Activated CD8-positive, alpha-beta memory T cell treated with anti-CD3 and anti-CD28 coated beads, Interleukin-2, amount 10 ng/mL, durations not matched to agents 7 days and 5 days (primary cell): ENCODE measurements around the gene SMG9. TPM values are rescaled to one million over a fixed set of nuclear protein-coding genes. Genes with fewer than 3 reads are reported as not detected.
A peak's percentile ranks its signal among the peaks of the same experiment; 100 is the strongest.

Source experiments
- ATAC-seq: fragments of 150-1000 bp; cut with Tn5 transposase; one replicate; pipeline ENCODE4 v1.10.0; 2021; ENCODE audit warnings: moderate library complexity
- CTCF ChIA-PET: fragments of 350-600 bp; sonication (Branson Sonifier 250); formaldehyde crosslinking; loops from one replicate; lab custom pipeline; 2021; ENCODE audit warnings: antibody characterized with exemption; lab: Charles Lee
- DNase-seq: peaks from one replicate; pipeline ENCODE4 v3.0.0-alpha.2; 2020
- H3K27ac Mint-ChIP-seq: one replicate; pipeline ENCODE4 v1.8.0; 2021; ENCODE audit warnings: mild to moderate bottlenecking, mixed read lengths
- H3K27me3 Mint-ChIP-seq: one replicate; pipeline ENCODE4 v1.8.0; 2021; ENCODE audit warnings: mixed read lengths
- H3K36me3 Mint-ChIP-seq: one replicate; pipeline ENCODE4 v1.8.0; 2021; ENCODE audit warnings: mild to moderate bottlenecking, mixed read lengths
- H3K4me1 Mint-ChIP-seq: one replicate; pipeline ENCODE4 v1.8.0; 2021; ENCODE audit warnings: mixed read lengths
- H3K4me3 Mint-ChIP-seq: one replicate; pipeline ENCODE4 v1.8.0; 2021; ENCODE audit warnings: mild to moderate bottlenecking, moderate library complexity, mixed read lengths
- H3K9me3 Mint-ChIP-seq: one replicate; pipeline ENCODE4 v1.8.0; 2022; ENCODE audit warnings: low read depth, mixed read lengths
- total RNA-seq, 2 experiments: library from RNA; stranded (reverse); gene quantifications; one replicate each; pipeline ENCODE4 v1.2.3, GENCODE V29; 2021

Gene SMG9
- 10 to 100 TPM; 62.3 to 74.7 TPM for total RNA-seq

GRCh38 chr19:43754503-43755255, at the start of gene SMG9:
SMG9 (minus strand) TSS chr19:43754962; CDS start chr19:43750741, 4,221 bp downstream.
- Mint-ChIP-seq H3K4me1 (peaks cover 65% of the 10 kb centered on the region), H3K36me3 (peaks cover 33% of the 10 kb centered on the region), H3K27me3 (no peaks in the 10 kb centered on the region), H3K4me3 (peak within 1 kb of the TSS; percentile 89), H3K27ac (peak within 1 kb of the TSS; percentile 98), H3K9me3 (no peaks in the 10 kb centered on the region)
- CTCF ChIA-PET = interaction anchor here (1.2 to 8.8 kb wide), 8 partner anchors 9 to 200 kb away, joined by 4 to 116 read pairs (median 8); partner anchors contain the start of gene KCNN4
- DNase-seq = peak; percentile 98
- peak; percentile 87 for ATAC-seq

DNA sequence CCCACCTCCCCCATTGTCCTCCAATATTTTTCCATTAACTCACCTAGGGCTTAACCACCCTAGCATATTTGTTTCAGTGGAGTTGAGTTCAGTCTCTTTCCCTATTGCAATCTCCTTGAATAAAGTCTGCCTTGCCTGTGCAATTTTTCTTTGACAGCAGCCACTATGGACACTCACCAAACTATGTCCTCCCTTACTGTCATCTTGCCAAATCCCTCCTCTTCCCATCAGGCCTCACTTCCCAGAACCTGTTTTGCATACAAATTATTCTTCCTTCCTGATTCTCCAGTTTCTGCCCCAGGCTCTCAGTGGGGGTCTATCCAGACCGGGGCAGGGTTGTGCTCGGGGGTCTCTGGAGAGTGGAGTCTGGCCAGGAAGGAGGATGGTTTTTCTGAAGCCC, 49.7 kb upstream of the SMG9 start:
- DNase-seq (no peak), ATAC-seq (no peak)
- Mint-ChIP-seq H3K36me3 (no peaks in the 10 kb centered on the region), H3K9me3 (no peaks in the 10 kb centered on the region), H3K27me3 (peaks cover 23% of the 10 kb centered on the region), H3K4me3 (no peak overlapping the region), H3K27ac (no peak overlapping the region), H3K4me1 (no peaks in the 10 kb centered on the region)
- CTCF ChIA-PET = no interaction called here

DNA sequence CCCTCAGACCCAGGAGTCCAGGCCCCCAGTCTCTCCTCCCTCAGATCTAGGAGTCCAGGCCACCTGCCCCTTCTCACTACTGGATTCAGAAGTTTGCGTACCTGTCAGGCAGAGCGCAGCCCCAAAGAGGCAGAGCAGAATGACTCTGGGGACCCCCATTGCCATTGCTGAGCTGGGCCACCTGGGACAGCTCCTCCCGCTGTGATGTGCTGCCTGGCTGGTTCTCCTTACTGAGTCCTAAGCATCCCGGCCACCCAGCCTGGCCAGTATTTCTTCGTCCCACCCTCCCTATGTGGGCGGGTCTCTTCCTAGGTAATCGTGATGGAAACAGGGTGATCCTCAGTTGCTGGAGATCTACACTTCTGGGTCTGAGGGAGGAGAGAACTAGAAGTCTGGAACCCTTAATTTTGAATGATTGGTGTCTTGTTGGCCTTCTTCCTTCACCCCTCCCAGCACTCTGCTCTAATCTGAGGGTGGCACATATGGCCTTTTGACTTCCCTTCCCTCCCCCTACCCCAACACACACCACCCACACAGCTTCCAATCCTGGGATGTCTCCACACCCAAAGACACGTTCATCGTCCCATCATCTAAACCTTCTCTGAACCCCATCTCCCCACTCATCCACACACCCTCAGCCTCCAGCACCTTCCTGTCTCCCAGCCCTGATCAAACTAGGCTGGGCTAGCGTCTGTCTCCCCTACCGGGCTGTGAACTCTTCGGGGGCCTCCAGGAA, 47.6 kb upstream of the SMG9 start, which contains the start of gene LYPD5:
Gene LYPD5 (minus strand): TSS at position 232 of the 736 bp plus-strand sequence. CDS start 67 bp downstream, at position 165.
- no peak for DNase-seq
- peaks cover 15% of the 10 kb centered on the region for H3K27me3 Mint-ChIP-seq
- no peaks in the 10 kb centered on the region for H3K36me3 Mint-ChIP-seq
- no peak for ATAC-seq
- CTCF ChIA-PET = no interaction called here
- no peak within 1 kb of the TSS for H3K27ac Mint-ChIP-seq
- H3K4me3 Mint-ChIP-seq = no peak within 1 kb of the TSS
- peaks cover 8% of the 10 kb centered on the region for H3K4me1 Mint-ChIP-seq
- H3K9me3 Mint-ChIP-seq = no peaks in the 10 kb centered on the region

DNA sequence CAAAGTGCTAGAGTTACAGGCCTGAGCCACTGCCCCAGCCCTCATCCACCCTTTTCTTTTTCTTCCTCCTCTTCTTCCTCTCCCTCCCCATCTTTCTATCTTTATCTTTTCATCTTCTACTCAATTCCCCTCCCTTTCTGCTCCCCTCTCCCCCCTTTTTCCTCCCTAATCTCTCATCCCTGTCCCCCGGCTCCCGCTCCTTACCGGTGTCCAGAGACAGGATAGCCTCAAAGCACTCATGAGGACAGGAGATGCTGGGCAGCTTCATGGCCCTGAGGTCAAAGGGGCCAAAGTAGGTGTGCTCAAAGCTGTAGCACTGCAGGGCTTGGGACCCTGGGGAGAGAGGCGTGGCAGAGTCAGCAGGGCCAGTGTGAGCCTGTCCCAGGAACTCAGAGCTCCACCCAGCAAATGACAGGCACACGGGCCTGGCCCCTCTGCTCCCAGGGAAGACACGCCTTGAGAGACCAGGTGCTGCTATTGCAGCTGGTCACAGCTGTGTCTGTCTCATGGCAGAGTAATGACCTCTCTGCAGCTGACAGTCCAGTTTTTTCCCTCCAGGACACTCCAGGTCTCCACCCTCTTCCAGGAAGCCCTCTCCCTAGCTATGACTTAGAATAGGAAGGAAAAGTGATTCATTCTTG, 44.9 kb upstream of the SMG9 start:
- no peak for ATAC-seq
- CTCF ChIA-PET = interaction anchor here (1.3 kb wide), 1 partner anchor 54 kb away, joined by 3 read pairs; no protein-coding TSS in a partner anchor
- no peak for DNase-seq
- Mint-ChIP-seq H3K36me3 (no peaks in the 10 kb centered on the region), H3K4me3 (peak overlapping the region; percentile 70), H3K9me3 (no peaks in the 10 kb centered on the region), H3K4me1 (peaks cover 8% of the 10 kb centered on the region), H3K27me3 (peaks cover 8% of the 10 kb centered on the region), H3K27ac (no peak overlapping the region)

GRCh38 chr19:43798546-43799409, 44.0 kb upstream of the SMG9 start:
- peaks cover 8% of the 10 kb centered on the region for H3K27me3 Mint-ChIP-seq
- DNase-seq (peak; percentile 78), ATAC-seq (peak; percentile 91)
- CTCF ChIA-PET = no interaction called here
- H3K9me3 Mint-ChIP-seq = no peaks in the 10 kb centered on the region
- peaks cover 8% of the 10 kb centered on the region for H3K4me1 Mint-ChIP-seq
- H3K4me3 Mint-ChIP-seq = peak overlapping the region; percentile 70
- H3K27ac Mint-ChIP-seq = peak overlapping the region; percentile 5
- no peaks in the 10 kb centered on the region for H3K36me3 Mint-ChIP-seq

DNA sequence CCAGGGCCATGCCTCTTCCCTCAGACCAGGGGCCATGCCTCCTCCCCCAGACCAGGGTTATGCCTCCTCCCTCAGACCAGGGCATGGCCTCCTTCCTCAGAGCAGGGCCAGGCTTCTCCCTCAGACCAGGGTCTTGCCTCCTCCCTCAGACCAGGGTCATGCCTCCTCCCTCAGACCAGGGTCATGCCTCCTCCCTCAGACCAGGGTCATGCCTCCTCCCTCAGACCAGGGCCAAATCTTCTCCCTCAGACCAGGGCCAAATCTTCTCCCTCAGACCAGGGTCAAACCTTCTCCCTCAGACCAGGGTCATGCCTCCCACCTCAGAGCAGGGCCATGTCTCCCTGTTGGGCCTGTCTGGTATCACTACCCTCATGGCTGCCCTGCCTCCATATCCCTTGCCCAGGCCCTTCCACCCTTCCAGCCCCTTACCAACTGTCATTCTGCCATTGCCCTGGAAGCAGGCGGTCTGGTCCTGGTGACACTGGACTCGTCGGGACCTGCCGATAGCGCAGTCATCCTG, 43.3 kb upstream of the SMG9 start:
- H3K27me3 Mint-ChIP-seq = peaks cover 12% of the 10 kb centered on the region
- DNase-seq (no peak), ATAC-seq (peak; percentile 20)
- peak overlapping the region; percentile 5 for H3K27ac Mint-ChIP-seq
- H3K36me3 Mint-ChIP-seq = no peaks in the 10 kb centered on the region
- no peaks in the 10 kb centered on the region for H3K9me3 Mint-ChIP-seq
- CTCF ChIA-PET = interaction anchor here (2.4 kb wide), 1 partner anchor 13 kb away, joined by 6 read pairs; no protein-coding TSS in a partner anchor
- peak overlapping the region; percentile 70 for H3K4me3 Mint-ChIP-seq
- H3K4me1 Mint-ChIP-seq = peaks cover 8% of the 10 kb centered on the region

- no peaks in the 10 kb centered on the region for H3K36me3 Mint-ChIP-seq
- peak overlapping the region; percentile 70 for H3K4me3 Mint-ChIP-seq
- DNase-seq (no peak), ATAC-seq (no peak)
- peaks cover 12% of the 10 kb centered on the region for H3K27me3 Mint-ChIP-seq
- H3K4me1 Mint-ChIP-seq = peaks cover 8% of the 10 kb centered on the region
- no peak overlapping the region for H3K27ac Mint-ChIP-seq
- no peaks in the 10 kb centered on the region for H3K9me3 Mint-ChIP-seq
- CTCF ChIA-PET = interaction anchor here (1.4 to 2.4 kb wide), 3 partner anchors 12 to 52 kb away, joined by 5 to 7 read pairs (median 6); no protein-coding TSS in a partner anchor
Observed at GRCh38 chr19:43797556-43797955, 42.8 kb upstream of the SMG9 start.

- Mint-ChIP-seq H3K27ac (no peak overlapping the region), H3K27me3 (peaks cover 12% of the 10 kb centered on the region), H3K4me3 (no peak overlapping the region), H3K36me3 (no peaks in the 10 kb centered on the region), H3K9me3 (no peaks in the 10 kb centered on the region), H3K4me1 (peaks cover 8% of the 10 kb centered on the region)
- ATAC-seq (no peak), DNase-seq (no peak)
- CTCF ChIA-PET = interaction anchor here (0.7 to 2.4 kb wide), 4 partner anchors 12 to 52 kb away, joined by 4 to 7 read pairs (median 6); partner anchors contain the start of gene KCNN4
Observed at GRCh38 chr19:43797118-43797517, 42.4 kb upstream of the SMG9 start.

GRCh38 chr19:43790587-43790986, 35.8 kb upstream of the SMG9 start:
- CTCF ChIA-PET = interaction anchor here (1.5 kb wide), 1 partner anchor 45 kb away, joined by 5 read pairs; no protein-coding TSS in a partner anchor
- ATAC-seq (no peak), DNase-seq (no peak)
- Mint-ChIP-seq H3K36me3 (no peaks in the 10 kb centered on the region), H3K4me1 (no peaks in the 10 kb centered on the region), H3K9me3 (no peaks in the 10 kb centered on the region), H3K27ac (no peak overlapping the region), H3K4me3 (no peak overlapping the region), H3K27me3 (peaks cover 14% of the 10 kb centered on the region)

DNA sequence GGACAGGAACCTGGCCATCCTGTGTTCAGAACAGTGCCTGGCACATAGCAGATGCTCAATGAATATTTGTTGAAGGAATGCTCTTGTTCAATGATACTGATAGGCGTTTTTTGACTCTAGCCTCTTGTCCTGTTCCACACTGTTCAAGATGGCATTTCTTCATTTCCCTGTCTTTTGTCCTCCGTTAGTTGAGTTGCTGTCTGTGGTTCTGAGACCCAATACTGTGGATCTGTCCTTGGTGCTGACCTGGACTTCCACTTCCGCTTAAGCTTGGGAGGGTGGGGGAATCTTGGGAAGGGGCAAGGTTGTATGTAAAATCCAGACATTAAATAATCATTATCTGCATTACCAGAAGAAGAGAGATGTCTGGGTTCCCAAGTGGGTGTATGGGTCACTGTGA, 34.3 kb upstream of the SMG9 start:
- ATAC-seq (no peak), DNase-seq (no peak)
- H3K4me1 Mint-ChIP-seq = peaks cover 12% of the 10 kb centered on the region
- H3K36me3 Mint-ChIP-seq = no peaks in the 10 kb centered on the region
- CTCF ChIA-PET = interaction anchor here (1.5 to 3.0 kb wide), 2 partner anchors 43 to 44 kb away, joined by 5 to 19 read pairs; no protein-coding TSS in a partner anchor
- no peak overlapping the region for H3K4me3 Mint-ChIP-seq
- H3K27ac Mint-ChIP-seq = no peak overlapping the region
- H3K9me3 Mint-ChIP-seq = no peaks in the 10 kb centered on the region
- peaks cover 14% of the 10 kb centered on the region for H3K27me3 Mint-ChIP-seq

DNA sequence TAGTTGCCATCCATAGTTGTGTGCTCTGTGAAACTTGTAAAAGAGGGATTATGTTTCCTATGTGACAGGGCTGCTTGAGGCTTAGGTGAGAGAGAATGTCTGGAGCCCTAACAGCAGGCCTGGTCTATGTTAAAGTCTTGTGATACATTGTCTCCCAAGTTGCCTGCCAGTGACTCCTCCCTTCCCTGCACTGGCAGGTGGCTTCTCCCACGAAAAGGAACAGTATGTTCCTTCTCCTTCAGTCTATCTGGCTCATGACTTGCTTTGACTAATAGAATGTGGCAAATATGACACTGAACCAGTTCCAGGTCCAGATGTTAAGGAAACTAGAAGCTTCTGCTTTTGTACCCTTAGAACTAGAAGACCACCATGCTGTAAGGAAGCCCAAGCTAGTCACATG, 31.9 kb upstream of the SMG9 start:
- H3K27ac Mint-ChIP-seq = no peak overlapping the region
- no peak for ATAC-seq
- peaks cover 3% of the 10 kb centered on the region for H3K36me3 Mint-ChIP-seq
- no peak overlapping the region for H3K4me3 Mint-ChIP-seq
- H3K27me3 Mint-ChIP-seq = peaks cover 7% of the 10 kb centered on the region
- H3K9me3 Mint-ChIP-seq = no peaks in the 10 kb centered on the region
- H3K4me1 Mint-ChIP-seq = peaks cover 34% of the 10 kb centered on the region
- CTCF ChIA-PET = interaction anchor here (0.7 to 3.0 kb wide), 6 partner anchors 21 to 88 kb away, joined by 3 to 19 read pairs (median 4); partner anchors contain the start of gene SMG9
- DNase-seq = no peak
